GM04503 (cell line): ENCODE measurements around the gene LHFPL4.

Source experiments
- DNase-seq: peaks from one replicate; pipeline ENCODE4 v3.0.0-alpha.2; 2012; ENCODE audit warnings: low read depth

LHFPL4 gene

DNA sequence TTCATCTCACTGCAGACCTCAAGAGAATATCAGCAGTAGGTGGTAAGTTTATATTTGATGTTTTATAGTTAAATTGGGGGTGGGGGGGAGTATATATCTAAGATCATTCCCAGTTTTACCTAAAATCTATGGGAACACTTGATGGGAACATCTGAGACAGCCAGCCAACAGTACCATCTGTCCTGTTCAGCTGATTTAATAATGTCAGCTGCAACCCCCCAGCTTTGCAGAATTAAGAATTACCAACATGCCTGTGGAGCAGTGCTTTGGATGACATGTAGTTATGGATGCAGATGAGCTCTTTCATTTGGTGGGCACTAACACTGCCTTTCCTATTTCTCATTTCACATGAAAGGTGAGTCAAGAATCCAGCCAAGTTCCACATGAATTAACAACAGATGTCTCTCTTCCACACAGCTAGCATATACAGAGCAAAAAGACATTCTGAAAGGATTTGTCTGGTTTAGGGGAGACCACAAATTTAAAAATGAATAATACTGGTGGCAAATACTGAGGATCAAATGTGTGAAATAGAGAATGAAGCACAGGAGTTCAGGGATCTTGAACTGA lies 80.0 kb downstream of the LHFPL4 start:
- no peak for DNase-seq

GRCh38 chr3:9469986-9470385 lies 83.6 kb downstream of the LHFPL4 start:
- DNase-seq, result no peak

DNA sequence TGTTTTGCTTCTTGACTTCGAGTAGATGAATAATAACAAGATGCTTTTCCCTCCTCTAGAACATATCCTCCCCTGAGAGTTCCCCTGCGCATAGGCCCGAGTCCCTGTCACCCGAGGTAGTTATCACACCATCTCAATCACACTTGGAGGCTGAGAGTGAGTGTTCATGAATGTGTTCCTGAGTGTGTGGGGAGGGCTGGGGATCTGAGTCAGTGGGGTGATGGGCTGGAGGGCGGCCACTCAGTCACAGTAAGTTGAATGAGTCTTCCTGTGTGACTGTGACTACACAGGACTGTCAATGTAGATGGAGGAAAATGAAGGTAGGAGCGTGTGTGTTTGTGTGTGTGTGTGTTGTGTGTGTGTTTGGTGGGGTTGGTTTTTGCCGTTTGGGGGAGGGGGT lies 85.2 kb downstream of the LHFPL4 start:
- no peak for DNase-seq

GRCh38 chr3:9467451-9467850 lies 86.2 kb downstream of the LHFPL4 start:
- no peak for DNase-seq

DNA sequence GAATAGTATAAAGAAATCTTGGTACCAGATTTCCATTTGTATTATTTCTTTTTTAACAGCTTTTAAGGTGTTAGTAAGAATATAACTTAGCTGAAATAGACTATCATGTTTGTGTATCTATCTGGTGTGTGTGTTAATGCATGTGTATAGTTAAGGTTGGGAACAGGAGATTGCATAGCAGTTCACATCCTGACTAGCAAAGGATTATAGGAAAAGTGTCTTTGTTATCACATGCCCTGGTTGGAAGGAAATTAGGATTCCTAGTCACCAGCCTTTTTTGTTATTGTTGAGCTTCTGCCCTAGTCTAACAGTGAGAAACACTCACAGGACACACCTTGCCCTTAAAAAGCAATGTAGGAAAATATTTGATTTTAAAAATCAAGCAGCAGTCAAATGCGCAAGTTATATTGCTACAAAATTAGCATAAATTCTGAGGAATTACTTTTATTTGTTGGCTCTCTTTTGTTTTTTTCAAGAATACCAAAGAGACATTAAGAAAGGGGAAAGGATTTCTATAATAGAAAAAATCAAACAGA lies 98.0 kb downstream of the LHFPL4 start:
- DNase-seq, result no peak

GRCh38 chr3:9452417-9452816 lies 101.2 kb downstream of the LHFPL4 start:
- DNase-seq, result no peak

DNA sequence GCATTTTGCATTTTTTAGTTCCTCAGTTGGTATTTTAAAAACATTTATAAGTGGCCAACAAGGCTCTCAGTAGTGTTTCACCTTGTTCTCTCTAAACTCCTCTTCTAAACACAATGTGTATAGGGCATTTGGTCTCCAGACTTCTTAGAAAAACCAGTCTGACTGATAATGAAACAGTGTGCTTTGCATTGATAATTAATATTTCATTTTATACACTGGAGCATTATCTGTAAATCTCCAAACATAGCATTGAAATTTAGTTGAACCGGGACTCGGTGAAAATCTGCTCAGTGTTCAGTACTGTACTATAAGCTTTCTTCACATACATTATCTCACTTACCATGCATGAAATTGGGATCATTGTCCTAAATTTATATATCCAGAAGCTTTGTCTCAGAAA lies 102.6 kb downstream of the LHFPL4 start:
- no peak for DNase-seq

DNA sequence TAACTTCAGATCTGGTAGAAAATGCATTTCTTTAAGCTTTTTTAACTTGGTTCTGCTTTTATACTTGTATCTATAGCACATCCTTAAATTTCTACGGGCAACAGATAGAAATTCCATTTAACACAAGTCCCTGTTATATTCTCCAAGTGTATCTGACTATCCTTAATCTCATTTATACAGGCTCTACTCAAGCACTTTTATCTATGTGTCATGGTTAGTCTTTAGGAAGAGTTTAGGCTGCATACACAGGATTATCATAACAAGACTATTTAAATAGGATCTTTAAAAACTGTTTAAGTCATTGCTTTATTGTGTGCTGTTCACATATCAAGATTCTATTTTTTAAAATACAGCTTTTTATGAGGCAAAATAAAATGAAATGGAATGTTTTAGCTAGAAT lies 103.5 kb downstream of the LHFPL4 start:
- no peak for DNase-seq

DNA sequence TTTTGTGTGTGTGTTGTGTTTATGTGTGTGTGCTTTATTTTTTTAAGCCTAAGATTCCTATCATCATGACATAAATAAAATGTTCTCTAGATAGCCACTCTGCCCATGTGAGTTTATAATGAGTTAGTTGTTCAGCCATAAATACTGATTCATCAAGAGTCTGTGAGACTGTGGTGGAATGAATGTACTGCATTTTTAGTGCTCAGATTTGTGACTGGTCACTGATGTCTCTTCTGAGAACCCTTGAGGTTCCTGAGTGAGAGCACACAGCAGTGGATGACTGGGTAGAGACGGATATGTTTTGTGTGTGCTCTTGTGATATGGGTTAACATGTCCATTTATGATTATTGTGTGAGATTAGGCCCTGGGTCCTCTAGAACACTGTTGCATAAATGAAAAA lies 105.0 kb downstream of the LHFPL4 start:
- DNase-seq, result no peak
